Esophagus squamous epithelium (tissue), 4 donors: ENCODE data around the gene LAPTM5.

Source experiments
- CTCF ChIP-seq, 6 experiments: fragments of 450-650 bp in 4 of 6; fragments of 200-600 bp in 2 of 6; sonication (generic) in 2 of 6; IDR thresholded peaks; one replicate each; pipeline ENCODE4 v1.5.1; 2016 to 2019; ENCODE audit warnings: antibody characterized with exemption in 6 of 6, mild to moderate bottlenecking in 4 of 6, moderate library complexity in 4 of 6
- POLR2A ChIP-seq, 4 donors: fragments of 450-650 bp; IDR thresholded peaks; one replicate each; pipeline ENCODE4 v1.6.1; 2017; ENCODE audit warnings: antibody characterized with exemption in 4 of 4, mild to moderate bottlenecking in 4 of 4, moderate library complexity in 3 of 4

GRCh38 chr1:30787856-30788495 is 30.4 kb upstream of the LAPTM5 start:
- TF ChIP-seq POLR2A (IDR thresholded peaks at IDR 0.05), result no peak
- no peak for TF ChIP-seq CTCF (IDR thresholded peaks at IDR 0.05)
